ENCODE results near the gene P4HA2. TPM values are rescaled to one million over a fixed set of nuclear protein-coding genes. Genes with fewer than 3 reads are reported as not detected.

The P4HA2 gene
- total RNA-seq (56.1 TPM), polyA plus RNA-seq (ENCODE audit: insufficient read depth in 1 of 8, insufficient read length in 8 of 8, low replicate concordance in 1 of 8) (10 to 100 TPM; 40.7 to 71.3 (median 50.3) TPM)
- long read RNA-seq, donor 1, transcript P4HA2-202 (15 exons, 2,313 nt), result major isoform, 8 of 10 reads
- long read RNA-seq, donor 1, partial matches to known transcripts, result 0 of 10 reads
- long read RNA-seq, donor 1, other reads (novel, unspliced or antisense), result 0 of 10 reads
- long read RNA-seq, donor 2, partial matches to known transcripts, result 0 of 2 reads
- long read RNA-seq, donor 2, other reads (novel, unspliced or antisense), result 0 of 2 reads
- long read RNA-seq, donor 3, transcript P4HA2-202 (15 exons, 2,313 nt), result major isoform, 11 of 14 reads
- long read RNA-seq, donor 3, partial matches to known transcripts, result 0 of 14 reads
- long read RNA-seq, donor 3, other reads (novel, unspliced or antisense), result 0 of 14 reads
- long read RNA-seq, donor 4, partial matches to known transcripts, result 23 of 48 reads
- long read RNA-seq, donor 4, other reads (novel, unspliced or antisense), result 20 of 48 reads
- long read RNA-seq, donor 5, transcript P4HA2-202 (15 exons, 2,313 nt), result major isoform, 12 of 27 reads
- long read RNA-seq, donor 5, partial matches to known transcripts, result 10 of 27 reads
- long read RNA-seq, donor 5, other reads (novel, unspliced or antisense), result 0 of 27 reads
- long read RNA-seq, donor 6, transcript P4HA2-202 (15 exons, 2,313 nt), result major isoform, 9 of 13 reads
- long read RNA-seq, donor 6, partial matches to known transcripts, result 0 of 13 reads
- long read RNA-seq, donor 6, other reads (novel, unspliced or antisense), result 0 of 13 reads
- long read RNA-seq, donor 7, transcript P4HA2-202 (15 exons, 2,313 nt), result major isoform, 12 of 15 reads
- long read RNA-seq, donor 7, partial matches to known transcripts, result 0 of 15 reads
- long read RNA-seq, donor 7, other reads (novel, unspliced or antisense), result 0 of 15 reads
- long read RNA-seq, donor 8, transcript P4HA2-202 (15 exons, 2,313 nt), result major isoform, 11 of 71 reads
- long read RNA-seq, donor 8, partial matches to known transcripts, result 26 of 71 reads
- long read RNA-seq, donor 8, other reads (novel, unspliced or antisense), result 28 of 71 reads
- long read RNA-seq, donor 9, partial matches to known transcripts, result 0 of 4 reads
- long read RNA-seq, donor 9, other reads (novel, unspliced or antisense), result 0 of 4 reads
- long read RNA-seq, donor 10, transcript P4HA2-202 (15 exons, 2,313 nt), result major isoform, 5 of 8 reads
- long read RNA-seq, donor 10, partial matches to known transcripts, result 0 of 8 reads
- long read RNA-seq, donor 10, other reads (novel, unspliced or antisense), result 0 of 8 reads
- long read RNA-seq, donor 11, transcript P4HA2-202 (15 exons, 2,313 nt), result major isoform, 7 of 13 reads
- long read RNA-seq, donor 11, partial matches to known transcripts, result 0 of 13 reads
- long read RNA-seq, donor 11, other reads (novel, unspliced or antisense), result 0 of 13 reads

GRCh38 chr5:132227485-132228240, at the start of gene P4HA2:
Gene P4HA2, minus strand, starts transcription at chr5:132227853. Its CDS starts 9,227 bp downstream, at chr5:132218626.
- H3K27ac ChIP-seq (ENCODE audit: low read length), result peak within 1 kb of the TSS; percentile 79
- under 1% methylated on average over 85 of the region's 92 CpGs for WGBS (ENCODE audit: insufficient coverage)
- peak; percentile 89 for DNase-seq
- H3K4me1 ChIP-seq (ENCODE audit: control insufficient read depth, insufficient read depth, low read length), result peaks cover 61% of the 10 kb centered on the region
- no peaks in the 10 kb centered on the region for H3K9me3 ChIP-seq (replicated peaks; ENCODE audit: control insufficient read depth, low read depth, low read length)
- H3K4me3 ChIP-seq (ENCODE audit: low read length), result peak within 1 kb of the TSS; percentile 68
- no peaks in the 10 kb centered on the region for H3K36me3 ChIP-seq (ENCODE audit: control insufficient read depth, insufficient read depth, low read length)
- H3K27me3 ChIP-seq (ENCODE audit: control insufficient read depth, insufficient read depth, low read length), result peaks cover 14% of the 10 kb centered on the region

DNA sequence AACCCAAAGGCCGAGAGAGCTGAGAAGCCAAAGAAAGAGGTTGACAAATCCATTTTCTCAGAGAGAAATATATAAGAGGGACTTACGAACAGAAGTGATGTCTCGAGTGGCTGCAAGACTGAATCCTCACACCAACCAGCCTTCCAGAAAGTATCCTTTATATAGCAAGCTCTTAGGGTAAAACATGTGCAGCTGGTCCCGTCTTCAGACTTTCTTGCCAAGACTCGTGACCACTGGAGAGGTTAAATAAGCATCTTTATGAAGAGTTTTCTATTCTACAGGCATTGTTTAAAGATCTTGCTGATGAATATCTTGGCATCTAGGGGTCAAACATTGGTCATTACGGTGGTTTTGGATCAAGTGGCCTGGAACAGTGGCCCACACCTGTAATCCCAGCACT, 49.6 kb upstream of the P4HA2 start:
- peak; percentile 86 for DNase-seq
- peak overlapping the region; percentile 56 for H3K27ac ChIP-seq (ENCODE audit: low read length)
- no peaks in the 10 kb centered on the region for H3K9me3 ChIP-seq (replicated peaks; ENCODE audit: control insufficient read depth, low read depth, low read length)
- peaks cover 21% of the 10 kb centered on the region for H3K4me1 ChIP-seq (ENCODE audit: control insufficient read depth, insufficient read depth, low read length)
- no peak overlapping the region for H3K4me3 ChIP-seq (ENCODE audit: low read length)
- WGBS (ENCODE audit: insufficient coverage), result 54% methylated on average over 2 of the region's 6 CpGs
- peaks cover 3% of the 10 kb centered on the region for H3K27me3 ChIP-seq (ENCODE audit: control insufficient read depth, insufficient read depth, low read length)
- peaks cover 10% of the 10 kb centered on the region for H3K36me3 ChIP-seq (ENCODE audit: control insufficient read depth, insufficient read depth, low read length)

GRCh38 chr5:132275367-132276220, 47.9 kb upstream of the P4HA2 start:
- H3K4me3 ChIP-seq (ENCODE audit: low read length), result no peak overlapping the region
- no peak for DNase-seq
- WGBS (ENCODE audit: insufficient coverage), result 74% methylated on average over 2 of the region's 5 CpGs
- no peaks in the 10 kb centered on the region for H3K9me3 ChIP-seq (replicated peaks; ENCODE audit: control insufficient read depth, low read depth, low read length)
- peaks cover 27% of the 10 kb centered on the region for H3K4me1 ChIP-seq (ENCODE audit: control insufficient read depth, insufficient read depth, low read length)
- peaks cover 26% of the 10 kb centered on the region for H3K36me3 ChIP-seq (ENCODE audit: control insufficient read depth, insufficient read depth, low read length)
- H3K27ac ChIP-seq (ENCODE audit: low read length), result no peak overlapping the region
- no peaks in the 10 kb centered on the region for H3K27me3 ChIP-seq (ENCODE audit: control insufficient read depth, insufficient read depth, low read length)

- Histone ChIP-seq H3K4me1 (ENCODE audit: control insufficient read depth, insufficient read depth, low read length) (peaks cover 41% of the 10 kb centered on the region), H3K27me3 (ENCODE audit: control insufficient read depth, insufficient read depth, low read length) (no peaks in the 10 kb centered on the region), H3K9me3 (replicated peaks; ENCODE audit: control insufficient read depth, low read depth, low read length) (no peaks in the 10 kb centered on the region), H3K36me3 (ENCODE audit: control insufficient read depth, insufficient read depth, low read length) (peaks cover 40% of the 10 kb centered on the region), H3K27ac (ENCODE audit: low read length) (no peak overlapping the region), H3K4me3 (ENCODE audit: low read length) (no peak overlapping the region)
- DNase-seq, result no peak
- 77% methylated on average over 8 of the region's 14 CpGs for WGBS (ENCODE audit: insufficient coverage)
These were observed 46.6 kb upstream of the P4HA2 start for GRCh38 chr5:132274050-132274792.

- Histone ChIP-seq H3K27me3 (ENCODE audit: control insufficient read depth, insufficient read depth, low read length) (no peaks in the 10 kb centered on the region), H3K9me3 (replicated peaks; ENCODE audit: control insufficient read depth, low read depth, low read length) (no peaks in the 10 kb centered on the region), H3K36me3 (ENCODE audit: control insufficient read depth, insufficient read depth, low read length) (peaks cover 45% of the 10 kb centered on the region), H3K4me3 (ENCODE audit: low read length) (no peak overlapping the region), H3K27ac (ENCODE audit: low read length) (no peak overlapping the region), H3K4me1 (ENCODE audit: control insufficient read depth, insufficient read depth, low read length) (peaks cover 41% of the 10 kb centered on the region)
- no CpG with 5 or more reads among the region's 2 CpGs for WGBS (ENCODE audit: insufficient coverage)
- no peak for DNase-seq
These were observed 46.0 kb upstream of the P4HA2 start for GRCh38 chr5:132273631-132274030.

DNA sequence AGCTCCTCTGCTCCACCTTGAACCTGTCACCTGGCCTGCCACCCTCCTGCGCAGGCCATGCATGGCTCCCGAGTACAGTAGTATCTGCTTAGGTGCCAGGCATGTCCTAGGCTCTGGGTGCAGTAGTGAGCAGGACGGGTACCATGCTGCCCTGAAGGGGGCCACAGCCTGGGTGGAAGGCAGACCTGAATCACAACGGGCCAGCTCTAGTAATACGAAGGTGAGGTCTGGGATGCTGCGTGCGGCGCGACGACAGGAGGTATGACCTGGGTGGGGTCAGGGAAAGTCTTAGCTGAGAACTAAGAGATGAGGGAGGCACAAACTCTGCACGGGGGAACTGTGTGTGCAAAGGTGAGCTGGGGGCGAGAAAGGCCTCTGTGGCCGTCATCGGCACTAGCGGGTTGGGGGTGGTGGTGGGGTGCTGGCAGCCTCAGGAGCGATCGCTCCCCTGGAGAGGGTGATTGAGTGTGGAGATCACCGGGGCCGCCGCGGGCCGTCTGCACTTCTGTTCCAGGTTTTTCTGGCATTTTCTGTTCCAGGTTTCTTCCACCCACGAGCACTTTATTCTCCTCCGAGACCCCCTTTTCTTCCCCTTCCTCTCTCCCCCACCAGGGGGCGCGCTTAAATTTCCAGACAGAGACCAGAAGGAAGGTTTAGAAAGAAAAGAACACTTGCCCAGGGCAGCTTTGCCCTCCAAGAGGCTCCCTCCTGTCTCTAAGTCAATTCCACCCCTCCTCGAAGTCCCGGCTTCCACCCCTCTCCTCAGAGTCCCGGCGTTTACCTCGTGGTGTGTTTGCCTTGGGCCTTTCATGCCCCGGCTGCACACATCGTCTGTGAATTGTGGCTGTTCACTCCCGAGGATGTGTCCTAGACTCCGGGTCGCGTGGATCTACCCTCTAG, 44.9 kb upstream of the P4HA2 start:
- Histone ChIP-seq H3K9me3 (replicated peaks; ENCODE audit: control insufficient read depth, low read depth, low read length) (no peaks in the 10 kb centered on the region), H3K4me3 (ENCODE audit: low read length) (no peak overlapping the region), H3K36me3 (ENCODE audit: control insufficient read depth, insufficient read depth, low read length) (peaks cover 56% of the 10 kb centered on the region), H3K4me1 (ENCODE audit: control insufficient read depth, insufficient read depth, low read length) (peaks cover 41% of the 10 kb centered on the region), H3K27ac (ENCODE audit: low read length) (no peak overlapping the region), H3K27me3 (ENCODE audit: control insufficient read depth, insufficient read depth, low read length) (no peaks in the 10 kb centered on the region)
- WGBS (ENCODE audit: insufficient coverage), result 60% methylated on average over 29 of the region's 37 CpGs
- peak; percentile 73 for DNase-seq

GRCh38 chr5:132271251-132272246, 43.9 kb upstream of the P4HA2 start:
- Histone ChIP-seq H3K4me3 (ENCODE audit: low read length) (no peak overlapping the region), H3K27me3 (ENCODE audit: control insufficient read depth, insufficient read depth, low read length) (no peaks in the 10 kb centered on the region), H3K4me1 (ENCODE audit: control insufficient read depth, insufficient read depth, low read length) (peaks cover 46% of the 10 kb centered on the region), H3K27ac (ENCODE audit: low read length) (no peak overlapping the region), H3K9me3 (replicated peaks; ENCODE audit: control insufficient read depth, low read depth, low read length) (no peaks in the 10 kb centered on the region), H3K36me3 (ENCODE audit: control insufficient read depth, insufficient read depth, low read length) (peaks cover 66% of the 10 kb centered on the region)
- DNase-seq, result no peak
- WGBS (ENCODE audit: insufficient coverage), result 79% methylated on average over 77 of the region's 77 CpGs

Measured in muscle of leg (tissue), 16 donors.